Kidney glomerular epithelial cell (primary cell): ENCODE measurements around the gene ARHGEF39.
A peak's percentile ranks its signal among the peaks of the same experiment; 100 is the strongest.

Experiments
- DNase-seq: peaks from one replicate; lab custom pipeline; 2025; lab: John Stamatoyannopoulos, UW

ARHGEF39 gene

DNA sequence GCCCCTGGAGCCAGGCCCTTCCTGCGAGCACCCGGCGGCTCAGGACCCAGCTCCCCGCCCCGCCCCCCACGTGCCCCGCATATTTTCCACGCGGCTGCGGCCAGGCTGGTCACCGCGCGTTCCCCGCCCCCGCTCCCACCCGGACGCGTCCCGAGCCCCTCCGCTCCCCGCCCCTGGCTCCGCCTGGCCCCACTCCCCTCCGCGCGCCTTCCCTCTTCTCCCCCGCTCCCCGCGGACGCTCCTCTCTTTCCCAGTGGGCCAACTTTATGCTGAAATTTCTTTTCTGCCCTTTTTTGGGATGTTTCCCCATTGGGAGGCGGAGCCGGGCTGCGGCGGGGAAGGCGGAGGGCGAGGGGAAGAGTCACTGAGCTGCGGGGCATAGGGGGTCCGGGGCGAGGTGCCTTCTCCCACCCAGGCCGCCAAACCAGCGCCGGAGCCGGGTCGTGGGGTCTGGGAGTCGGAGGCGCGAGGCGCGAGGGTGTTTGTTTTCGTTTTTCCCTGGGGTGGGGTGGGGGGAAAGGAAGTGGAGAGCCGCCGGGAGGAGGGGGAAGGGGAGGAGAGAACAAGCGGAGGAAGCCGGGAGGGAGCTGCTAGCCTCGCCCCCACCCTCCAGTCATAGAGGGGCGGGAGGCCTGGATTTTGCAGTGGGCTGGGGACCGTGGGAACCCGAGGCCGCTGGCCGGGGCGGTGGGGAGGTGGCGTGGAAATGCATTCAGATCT is 25.8 kb upstream of the ARHGEF39 start:
- DNase-seq, result peak; percentile 60

DNA sequence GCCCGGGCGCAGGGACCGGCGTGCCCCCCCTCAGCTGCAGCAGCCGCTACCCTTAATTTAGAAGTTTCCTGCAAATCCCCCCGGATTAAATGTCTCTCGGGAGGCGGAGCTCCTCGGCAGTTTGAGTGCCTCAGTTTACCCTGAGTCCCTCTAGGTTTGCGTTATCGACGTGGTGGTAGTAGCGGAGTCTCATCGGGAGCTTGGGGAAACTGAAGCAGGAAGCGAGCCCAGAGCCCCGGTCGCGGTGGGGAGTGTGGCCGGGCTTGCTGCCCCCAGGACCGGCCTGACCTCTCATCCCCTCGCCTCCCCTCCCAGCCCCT is 25.3 kb upstream of the ARHGEF39 start:
- no peak for DNase-seq

DNA sequence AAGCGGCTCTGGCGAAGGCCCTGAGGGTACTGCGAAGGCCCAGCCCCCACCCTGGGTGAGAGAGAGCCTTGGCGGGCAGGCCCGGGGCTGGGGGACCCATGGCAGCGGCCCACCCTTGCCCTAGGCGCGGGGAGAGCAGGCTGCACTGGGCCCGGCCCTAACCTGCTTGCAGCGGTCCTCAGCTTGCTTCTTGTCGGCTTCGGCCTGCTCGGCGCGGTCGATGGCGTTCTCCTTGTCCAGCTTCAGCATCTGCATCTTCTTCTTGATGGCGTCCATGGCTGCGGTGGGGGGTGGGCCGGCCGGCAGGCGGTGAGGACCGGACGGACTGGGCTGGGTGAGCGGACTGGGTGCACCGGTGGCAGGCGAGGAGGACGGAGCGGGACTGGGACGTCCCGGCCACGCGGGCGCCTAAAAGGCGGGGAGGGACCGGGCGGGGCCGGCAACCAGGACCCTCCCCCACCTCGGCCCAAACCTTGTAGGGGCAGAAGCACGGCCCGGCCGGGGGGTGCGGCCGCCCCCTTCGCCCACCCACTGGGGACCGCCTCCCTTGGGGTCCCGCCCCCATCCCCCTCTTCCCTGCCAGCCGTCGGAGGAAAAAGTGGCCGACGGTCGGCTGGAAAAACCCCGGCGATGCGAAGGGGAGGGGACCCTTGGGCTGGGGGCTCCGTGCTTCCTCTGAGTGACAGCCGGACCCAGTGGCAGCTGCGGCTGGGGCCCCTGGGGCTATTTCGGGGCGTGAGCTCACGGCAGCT is 24.7 kb upstream of the ARHGEF39 start, which contains the start of gene TPM2:
TSS of gene TPM2 (minus strand) at position 384 of the 752 bp plus-strand sequence. CDS start at position 276, 108 bp downstream.
- peak; percentile 24 for DNase-seq

DNA sequence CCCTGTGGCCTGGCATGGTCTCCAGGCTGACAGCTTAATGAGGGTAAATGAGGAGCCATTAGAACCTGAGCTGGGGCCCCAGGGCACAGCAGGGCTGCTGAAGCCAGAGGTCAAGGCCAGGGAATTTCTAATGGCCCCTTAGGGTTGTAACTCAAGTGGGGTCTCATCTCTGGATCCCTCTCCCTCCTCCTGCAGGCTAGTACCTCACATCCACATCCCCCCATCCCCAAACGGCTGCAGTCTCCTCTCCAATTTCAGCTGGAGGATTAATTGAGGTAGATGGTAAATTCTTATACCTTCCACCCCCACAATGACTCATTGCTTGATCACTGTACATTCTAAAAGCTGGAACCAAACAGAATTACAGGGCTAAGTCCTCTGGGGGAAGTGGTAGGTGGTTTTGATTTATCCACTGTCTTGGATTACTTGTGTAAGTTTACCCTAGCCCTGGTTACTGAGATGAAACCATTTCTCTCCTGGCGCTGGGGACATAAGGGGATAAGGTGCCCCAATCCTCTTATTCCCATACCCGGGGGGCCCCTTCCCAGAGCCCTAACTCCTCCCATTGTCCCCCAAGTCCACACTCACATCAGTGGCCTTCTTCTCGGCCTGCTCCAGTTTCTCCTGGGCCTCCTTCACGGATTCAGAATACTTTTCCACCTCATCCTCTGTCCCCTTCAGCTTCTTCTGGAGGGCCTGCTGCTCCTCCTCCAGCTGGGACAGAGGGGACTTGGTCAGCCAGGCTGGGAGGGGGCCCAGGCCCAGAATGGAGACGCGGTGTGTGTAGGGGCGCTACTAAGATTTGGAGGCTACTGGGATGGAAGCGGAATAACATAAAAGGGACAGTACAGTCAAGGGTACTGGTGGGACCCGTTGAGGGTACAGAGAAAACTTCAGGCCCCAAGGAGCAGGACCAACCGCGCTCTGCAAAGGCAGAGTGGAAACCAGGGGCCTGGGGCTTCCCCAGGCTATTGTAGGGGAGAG is 23.9 kb upstream of the ARHGEF39 start:
- DNase-seq, result peak; percentile 46

DNA sequence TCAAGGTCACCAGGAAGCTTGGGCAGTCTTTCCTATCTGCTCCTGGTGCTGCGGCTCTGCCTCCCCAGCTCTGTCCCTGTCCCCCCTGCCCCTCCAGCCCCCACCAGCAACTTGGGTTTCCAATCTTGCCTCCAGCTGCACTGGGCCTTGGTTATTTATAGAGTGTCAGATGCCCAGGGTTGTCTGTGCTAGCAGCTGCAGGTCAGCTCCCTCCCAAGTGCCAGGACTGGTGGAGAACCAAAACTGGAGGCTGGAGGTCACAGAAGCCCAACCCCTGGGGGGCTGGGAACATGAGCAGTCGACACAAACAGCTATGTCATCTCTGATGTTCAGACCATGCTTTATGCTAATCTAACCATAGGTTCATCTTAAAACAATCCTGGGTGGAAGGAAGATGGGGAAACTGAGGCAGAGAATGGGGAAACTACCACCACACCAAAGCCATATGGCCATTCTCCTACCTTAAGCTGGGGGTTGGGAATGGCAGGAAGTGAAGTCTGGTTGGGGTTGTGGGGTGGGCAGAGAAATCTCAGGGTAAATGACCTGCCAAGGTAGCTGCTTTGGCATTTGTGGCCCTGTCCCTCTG is 23.1 kb upstream of the ARHGEF39 start:
- no peak for DNase-seq

DNA sequence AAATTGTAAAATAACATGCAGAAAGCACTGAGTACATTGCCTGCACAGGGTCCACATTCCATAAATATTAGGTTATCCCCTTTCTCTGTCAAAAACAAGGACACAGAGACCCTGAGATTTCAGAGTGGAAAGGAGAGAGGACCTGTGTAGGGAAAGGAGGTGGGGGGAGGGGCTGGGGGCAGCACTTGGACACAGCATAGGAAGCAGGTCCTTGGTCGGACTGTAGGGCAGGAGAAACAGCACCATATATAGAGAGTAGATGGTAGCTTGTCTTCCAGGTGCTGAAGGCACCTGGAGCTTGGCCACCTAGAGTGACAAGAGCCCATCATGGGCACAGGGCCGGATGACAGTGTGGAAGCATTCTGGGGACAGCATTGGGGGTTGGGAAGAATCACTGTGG is 22.3 kb upstream of the ARHGEF39 start:
- no peak for DNase-seq

DNA sequence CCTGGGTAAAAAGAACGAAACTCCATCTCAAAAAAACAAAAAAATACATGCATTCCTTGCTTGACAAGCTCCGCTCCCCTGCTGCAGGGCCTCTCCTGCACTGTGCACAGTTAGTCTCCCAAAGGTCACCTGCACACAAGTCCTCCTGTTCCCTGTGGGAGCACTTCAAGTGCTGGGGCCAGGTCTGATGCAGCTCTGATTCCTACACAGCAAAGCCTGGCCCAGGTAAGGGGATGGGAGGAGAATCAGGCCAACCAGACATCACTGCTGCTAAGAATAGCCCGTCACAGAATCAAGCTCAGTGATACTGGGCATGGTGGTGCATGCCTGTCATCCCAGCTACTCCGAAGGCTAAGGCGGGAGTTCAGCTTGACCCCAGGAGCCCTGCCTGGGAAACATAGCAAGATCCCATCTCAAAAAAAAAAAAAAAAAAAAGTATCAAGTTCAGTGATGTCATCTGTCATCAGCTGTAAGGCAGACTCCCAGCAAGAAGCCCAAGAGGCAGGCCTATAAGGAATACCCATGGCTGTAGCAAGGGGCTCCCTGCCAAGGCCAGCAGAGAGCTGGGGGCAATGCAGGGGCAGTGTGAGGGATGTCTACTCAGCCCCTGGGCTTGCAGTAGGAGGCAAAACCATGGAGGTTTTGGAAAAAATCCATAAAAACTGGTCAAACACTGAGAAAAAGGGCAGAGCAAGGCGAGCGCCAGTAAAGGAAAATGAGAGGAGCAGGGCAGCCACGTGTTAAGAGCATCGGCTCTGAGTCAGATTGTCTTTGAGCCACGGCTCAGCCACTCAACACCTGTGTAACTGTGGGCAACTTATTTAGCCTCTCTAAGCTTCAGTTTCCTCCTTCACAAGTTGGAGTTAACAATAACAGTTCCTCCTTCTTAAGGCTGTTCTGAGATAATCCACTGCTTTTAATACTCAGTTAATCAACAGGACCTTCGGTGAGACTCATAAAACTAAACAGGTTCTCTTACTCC is 21.5 kb upstream of the ARHGEF39 start:
- DNase-seq, result no peak

DNA sequence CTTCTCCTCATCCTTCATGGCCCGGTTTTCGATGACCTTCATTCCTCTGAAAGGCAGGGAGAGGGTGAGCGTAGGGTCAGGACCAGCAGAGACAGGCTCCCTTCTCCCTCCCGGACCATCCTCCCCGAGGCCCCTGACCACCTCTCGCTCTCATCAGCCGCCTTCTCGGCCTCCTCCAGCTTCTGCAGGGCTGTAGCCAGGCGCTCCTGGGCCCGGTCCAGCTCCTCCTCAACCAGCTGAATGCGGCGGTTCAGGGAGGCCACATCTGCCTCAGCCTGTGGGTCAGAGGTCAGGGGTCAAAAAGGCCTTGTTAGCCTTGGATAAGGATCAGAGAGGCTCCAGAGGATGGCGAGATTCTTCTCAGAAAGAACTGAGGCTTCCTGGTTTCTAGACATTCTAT is 20.5 kb upstream of the ARHGEF39 start:
- DNase-seq, result no peak

DNA sequence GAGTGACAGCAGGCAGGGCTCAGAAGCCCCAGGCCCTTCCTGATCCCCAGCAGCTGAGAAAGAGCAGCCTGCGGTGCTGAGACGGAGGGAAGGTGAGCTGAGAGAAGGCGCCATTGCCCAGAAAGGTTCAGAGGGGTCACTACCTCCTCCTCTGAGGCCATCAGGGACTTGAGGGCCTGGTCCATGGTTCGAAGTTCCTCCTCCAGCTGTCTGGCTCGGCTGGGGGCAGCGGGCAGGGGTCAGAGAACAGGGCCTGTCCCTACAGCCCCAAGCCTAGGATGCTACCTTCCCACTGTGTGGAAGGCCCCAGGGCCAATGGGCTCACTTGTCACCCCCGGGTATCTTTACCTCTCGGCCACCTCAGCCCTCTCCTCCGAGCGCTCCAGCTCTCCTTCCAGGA is 19.9 kb upstream of the ARHGEF39 start:
- DNase-seq, result no peak

DNA sequence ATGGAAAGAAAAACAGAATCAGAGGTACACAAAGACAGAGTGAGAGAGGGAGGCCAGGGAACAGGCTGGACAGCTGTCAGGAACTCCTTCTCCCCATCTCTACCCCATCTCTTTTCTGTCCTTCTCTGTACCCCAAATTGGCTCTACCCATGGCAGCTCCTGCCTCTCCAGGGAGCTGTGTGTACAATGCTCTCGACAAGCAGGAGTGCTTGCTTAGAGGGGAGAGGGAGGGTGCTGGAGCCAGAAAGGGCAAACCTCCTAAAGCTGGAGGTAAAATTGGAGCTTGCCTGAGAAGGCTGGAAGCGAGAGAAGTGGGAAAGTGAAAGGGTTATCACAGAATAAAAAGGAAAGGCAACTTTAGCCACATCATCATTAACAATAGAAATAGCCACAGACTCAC is 18.3 kb upstream of the ARHGEF39 start:
- no peak for DNase-seq

DNA sequence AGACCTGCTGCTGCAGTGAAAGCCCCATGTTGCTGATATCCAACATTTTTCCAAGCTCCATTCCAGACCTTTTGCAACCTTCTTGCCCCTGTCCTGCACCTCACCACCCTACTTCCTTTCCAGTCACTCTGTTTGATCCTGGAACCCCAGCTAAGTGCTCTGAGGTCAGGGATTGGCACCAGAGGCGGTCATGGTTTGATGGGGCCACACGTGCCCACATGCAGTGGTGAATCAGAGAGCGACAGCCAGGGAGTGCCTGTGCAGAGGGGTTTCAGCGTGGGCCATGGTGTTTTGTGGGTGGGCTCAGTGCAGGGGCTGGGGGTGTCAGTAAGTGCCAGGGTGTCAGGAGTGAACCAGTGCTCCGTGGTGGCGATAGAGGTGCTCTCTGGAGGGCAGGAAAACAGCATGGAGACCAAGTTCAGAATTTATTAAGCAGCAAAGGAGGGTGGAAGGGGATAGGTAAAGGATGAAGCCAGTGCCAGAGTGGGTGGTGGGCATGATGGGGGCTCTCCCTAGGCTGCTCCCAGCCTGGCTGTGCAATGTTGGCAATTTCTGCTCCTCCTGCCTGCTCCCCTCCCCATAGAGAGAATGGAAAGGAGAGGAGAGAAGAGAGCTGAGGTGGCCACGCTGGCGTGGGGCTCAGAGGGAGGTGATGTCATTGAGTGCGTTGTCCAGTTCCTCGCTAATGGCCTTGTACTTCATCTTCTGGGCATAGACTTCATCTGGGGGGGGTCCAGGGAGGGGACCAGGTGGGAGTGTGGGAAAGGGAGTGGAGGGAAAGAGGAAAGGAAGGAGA is 17.7 kb upstream of the ARHGEF39 start:
- DNase-seq, result no peak

DNA sequence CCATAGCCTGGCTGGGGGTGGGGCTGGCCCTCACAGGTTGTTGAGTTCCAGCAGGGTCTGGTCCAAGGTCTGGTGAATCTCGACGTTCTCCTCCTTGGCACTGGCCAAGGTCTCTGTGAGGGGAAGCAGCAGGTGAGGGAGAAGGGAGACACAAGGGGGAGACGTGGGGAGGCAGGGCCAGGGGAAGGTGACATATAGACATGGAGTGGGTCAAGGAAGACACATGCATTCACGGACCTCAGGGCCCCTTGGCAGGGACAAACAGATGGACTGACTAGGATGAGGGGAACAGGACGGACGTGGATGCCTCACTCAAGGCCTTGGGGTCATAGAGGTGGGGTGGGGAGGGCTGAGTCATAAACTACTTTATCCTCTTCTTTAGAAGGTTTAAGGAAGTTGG is 17.1 kb upstream of the ARHGEF39 start:
- DNase-seq, result no peak

DNA sequence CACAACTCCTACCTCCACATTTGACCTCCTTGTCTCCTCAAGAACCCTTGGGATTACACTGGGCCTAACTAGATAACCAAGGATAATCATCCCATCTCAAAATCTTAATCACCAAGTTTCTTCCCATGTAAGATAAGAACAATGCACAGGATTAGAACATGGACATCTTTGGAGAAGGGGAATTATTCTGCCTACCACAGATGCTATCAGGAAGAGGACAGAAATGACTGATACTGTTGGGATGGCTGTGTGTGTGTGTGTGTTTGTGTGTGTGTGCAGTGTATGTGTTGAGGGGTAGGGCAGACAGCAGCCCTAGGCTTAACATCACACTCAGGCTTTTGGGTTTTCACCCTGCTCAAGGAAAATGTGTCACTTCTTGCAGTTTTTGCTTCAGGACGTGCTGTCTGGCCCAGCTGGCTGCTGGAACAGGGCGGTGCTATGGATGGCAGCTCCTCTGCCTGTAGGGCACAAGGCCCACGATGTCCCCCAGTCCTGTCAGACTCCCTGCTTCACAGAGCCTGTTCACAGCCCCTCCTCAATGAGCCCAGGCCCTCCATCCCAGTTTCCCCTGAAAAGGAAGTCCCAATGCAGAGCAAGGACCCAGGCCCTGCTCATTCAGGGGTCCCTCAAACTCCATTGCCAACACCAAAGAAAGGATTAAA is 16.5 kb upstream of the ARHGEF39 start:
- DNase-seq, result no peak

DNA sequence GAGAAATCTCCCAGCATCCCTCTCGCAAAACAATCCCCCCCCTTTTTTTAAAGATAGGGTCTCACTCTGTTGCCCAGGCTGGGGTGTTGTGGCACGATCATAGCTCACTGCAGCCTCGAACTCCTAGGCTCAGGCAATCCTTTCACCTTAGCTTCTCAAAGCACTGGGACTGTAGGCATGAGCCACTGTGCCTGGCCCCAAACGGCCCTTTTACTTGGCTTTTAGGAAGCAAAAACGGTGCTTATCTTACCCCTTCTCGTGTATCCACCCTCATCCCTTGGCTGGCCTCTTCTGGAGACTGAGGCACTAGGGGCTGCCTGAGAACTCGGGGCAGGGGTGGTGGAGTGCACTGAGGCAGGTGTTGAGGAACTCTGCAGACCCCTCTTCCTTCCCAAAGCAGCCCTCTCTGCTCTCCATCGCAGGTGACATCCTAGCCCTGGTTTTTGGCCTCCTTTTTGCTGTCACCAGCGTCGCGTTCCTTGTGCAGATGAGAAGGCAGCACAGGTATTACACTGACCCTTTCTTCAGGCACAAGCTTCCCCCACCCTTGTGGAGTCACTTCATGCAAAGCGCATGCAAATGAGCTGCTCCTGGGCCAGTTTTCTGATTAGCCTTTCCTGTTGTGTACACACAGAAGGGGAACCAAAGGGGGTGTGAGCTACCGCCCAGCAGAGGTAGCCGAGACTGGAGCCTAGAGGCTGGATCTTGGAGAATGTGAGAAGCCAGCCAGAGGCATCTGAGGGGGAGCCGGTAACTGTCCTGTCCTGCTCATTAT is 15.5 kb upstream of the ARHGEF39 start:
- no peak for DNase-seq

DNA sequence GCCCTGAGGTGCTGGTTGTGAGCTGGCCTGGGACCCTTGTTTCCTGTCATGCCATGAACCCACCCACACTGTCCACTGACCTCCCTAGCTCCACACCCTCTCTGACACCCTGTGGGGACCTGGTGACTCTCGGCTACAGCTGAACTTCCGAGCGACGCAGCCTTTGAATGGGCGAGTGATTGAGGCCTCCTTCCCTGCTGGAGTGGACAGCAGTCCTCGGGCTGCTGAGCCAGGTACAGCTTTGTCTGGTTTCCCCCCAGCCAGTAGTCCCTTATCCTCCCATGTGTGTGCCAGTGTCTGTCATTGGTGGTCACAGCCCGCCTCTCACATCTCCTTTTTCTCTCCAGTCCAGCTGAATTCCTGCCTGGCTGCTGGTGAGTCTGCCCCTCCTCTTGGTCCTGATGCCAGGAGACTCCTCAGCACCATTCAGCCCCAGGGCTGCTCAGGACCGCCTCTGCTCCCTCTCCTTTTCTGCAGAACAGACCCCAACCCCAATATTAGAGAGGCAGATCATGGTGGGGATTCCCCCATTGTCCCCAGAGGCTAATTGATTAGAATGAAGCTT is 14.9 kb upstream of the ARHGEF39 start:
- no peak for DNase-seq

DNA sequence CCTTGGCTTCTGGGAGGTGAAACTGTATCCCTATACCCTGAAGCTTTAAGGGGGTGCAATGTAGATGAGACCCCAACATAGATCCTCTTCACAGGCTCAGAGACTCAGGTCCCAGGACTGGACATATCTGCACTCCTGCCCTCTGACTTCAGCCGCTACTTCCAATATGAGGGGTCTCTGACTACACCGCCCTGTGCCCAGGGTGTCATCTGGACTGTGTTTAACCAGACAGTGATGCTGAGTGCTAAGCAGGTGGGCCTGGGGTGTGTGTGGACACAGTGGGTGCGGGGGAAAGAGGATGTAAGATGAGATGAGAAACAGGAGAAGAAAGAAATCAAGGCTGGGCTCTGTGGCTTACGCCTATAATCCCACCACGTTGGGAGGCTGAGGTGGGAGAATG is 14.1 kb upstream of the ARHGEF39 start:
- no peak for DNase-seq

DNA sequence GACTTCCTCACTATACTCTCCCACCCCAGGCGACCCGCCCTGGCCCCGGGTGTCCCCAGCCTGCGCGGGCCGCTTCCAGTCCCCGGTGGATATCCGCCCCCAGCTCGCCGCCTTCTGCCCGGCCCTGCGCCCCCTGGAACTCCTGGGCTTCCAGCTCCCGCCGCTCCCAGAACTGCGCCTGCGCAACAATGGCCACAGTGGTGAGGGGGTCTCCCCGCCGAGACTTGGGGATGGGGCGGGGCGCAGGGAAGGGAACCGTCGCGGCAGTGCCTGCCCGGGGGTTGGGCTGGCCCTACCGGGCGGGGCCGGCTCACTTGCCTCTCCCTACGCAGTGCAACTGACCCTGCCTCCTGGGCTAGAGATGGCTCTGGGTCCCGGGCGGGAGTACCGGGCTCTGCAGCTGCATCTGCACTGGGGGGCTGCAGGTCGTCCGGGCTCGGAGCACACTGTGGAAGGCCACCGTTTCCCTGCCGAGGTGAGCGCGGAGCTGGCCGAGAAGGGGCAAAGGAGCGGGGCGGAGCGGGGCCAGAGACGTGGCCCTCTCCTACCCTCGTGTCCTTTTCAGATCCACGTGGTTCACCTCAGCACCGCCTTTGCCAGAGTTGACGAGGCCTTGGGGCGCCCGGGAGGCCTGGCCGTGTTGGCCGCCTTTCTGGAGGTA is 10.9 kb upstream of the ARHGEF39 start:
- DNase-seq, result no peak

DNA sequence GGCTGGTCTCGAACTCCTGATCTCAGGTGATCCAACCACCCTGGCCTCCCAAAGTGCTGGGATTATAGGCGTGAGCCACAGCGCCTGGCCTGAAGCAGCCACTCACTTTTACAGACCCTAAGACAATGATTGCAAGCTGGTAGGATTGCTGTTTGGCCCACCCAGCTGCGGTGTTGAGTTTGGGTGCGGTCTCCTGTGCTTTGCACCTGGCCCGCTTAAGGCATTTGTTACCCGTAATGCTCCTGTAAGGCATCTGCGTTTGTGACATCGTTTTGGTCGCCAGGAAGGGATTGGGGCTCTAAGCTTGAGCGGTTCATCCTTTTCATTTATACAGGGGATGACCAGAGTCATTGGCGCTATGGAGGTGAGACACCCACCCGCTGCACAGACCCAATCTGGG is 10.2 kb upstream of the ARHGEF39 start:
- no peak for DNase-seq
